ENCODE data around the gene STAT3.
"Not testable (repeated sequence)": the region's sequence is repeated elsewhere in the genome, so short reads cannot be mapped to it uniquely, and the experiment has no call there.

The STAT3 gene

DNA sequence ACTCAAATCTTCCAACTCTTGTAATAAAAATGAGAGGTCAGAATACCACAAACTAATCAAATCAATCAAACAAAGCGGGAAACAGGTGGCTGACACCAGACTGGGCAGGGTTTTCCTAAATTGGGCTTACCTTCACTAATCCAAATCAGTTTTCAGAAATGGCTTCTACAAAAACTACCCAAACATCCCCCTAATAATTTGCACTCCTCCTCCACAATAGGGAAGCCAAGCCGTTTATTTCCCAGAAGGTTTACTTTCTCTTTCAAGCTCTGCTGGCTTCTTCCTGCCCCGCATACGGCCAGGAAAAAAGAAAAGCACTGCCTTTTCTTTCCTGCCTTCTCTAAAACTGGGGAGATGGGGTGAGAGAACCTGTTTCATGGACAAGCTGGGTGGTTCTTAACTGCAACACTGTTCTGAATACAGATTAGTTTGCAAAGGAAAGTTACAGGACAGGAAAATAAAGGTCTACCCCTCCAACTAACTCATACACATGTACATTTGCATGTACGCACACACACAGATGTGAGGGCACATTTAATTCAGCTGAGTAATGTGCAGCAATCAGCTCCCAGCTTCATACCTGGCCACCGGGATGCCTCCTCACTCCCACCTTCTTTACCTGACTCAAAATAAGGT is 9.2 kb downstream of the STAT3 start:
- DNase-seq = no peak

- DNase-seq = no peak
Observed at GRCh38 chr17:42378359-42378958, 9.8 kb downstream of the STAT3 start.

GRCh38 chr17:42373896-42374295 is 14.3 kb downstream of the STAT3 start:
- DNase-seq = no peak

DNA sequence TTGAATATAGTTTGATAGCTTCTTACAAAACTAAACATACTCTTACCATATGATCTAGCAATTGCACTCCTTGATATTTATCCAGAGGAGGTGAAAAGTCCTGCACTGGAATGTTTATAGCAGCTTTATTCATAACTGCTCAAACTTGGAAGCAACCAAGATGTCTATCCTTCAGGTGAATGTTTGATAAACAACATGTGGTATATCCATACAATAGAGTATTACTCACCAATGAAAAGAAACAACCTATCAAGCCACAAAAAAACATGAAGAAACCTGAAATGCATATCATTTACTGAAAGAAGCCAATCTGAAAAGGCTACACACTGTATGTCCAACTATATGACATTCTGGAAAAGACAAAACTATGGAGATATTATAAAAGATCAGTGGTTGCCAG is 16.1 kb downstream of the STAT3 start:
- DNase-seq = no peak

- DNase-seq = not testable (repeated sequence)
Observed at GRCh38 chr17:42368797-42369561, 19.3 kb downstream of the STAT3 start.

GRCh38 chr17:42368310-42368709 is 19.9 kb downstream of the STAT3 start:
- not testable (repeated sequence) for DNase-seq

- not testable (repeated sequence) for DNase-seq
Observed at GRCh38 chr17:42366176-42367023, 21.8 kb downstream of the STAT3 start.

DNA sequence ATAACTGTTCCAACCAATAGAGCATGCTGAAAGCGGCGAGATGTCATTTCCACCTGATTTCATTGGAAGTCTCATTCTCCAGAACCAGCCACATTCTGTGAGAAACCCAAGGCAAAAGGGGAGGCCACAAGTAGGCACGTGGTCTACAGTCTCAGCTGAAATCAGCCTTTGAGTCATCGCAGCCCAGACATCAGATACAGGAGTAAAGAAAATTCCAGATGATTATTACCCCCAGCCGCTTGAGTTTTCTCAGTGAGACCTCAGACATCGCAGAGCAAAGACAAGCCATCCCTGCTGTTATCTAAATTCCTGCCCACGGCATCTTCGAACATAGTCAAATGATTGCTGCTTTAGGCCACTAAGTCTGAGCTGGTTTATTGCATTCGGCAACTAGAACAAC is 23.1 kb downstream of the STAT3 start:
- no peak for DNase-seq

DNA sequence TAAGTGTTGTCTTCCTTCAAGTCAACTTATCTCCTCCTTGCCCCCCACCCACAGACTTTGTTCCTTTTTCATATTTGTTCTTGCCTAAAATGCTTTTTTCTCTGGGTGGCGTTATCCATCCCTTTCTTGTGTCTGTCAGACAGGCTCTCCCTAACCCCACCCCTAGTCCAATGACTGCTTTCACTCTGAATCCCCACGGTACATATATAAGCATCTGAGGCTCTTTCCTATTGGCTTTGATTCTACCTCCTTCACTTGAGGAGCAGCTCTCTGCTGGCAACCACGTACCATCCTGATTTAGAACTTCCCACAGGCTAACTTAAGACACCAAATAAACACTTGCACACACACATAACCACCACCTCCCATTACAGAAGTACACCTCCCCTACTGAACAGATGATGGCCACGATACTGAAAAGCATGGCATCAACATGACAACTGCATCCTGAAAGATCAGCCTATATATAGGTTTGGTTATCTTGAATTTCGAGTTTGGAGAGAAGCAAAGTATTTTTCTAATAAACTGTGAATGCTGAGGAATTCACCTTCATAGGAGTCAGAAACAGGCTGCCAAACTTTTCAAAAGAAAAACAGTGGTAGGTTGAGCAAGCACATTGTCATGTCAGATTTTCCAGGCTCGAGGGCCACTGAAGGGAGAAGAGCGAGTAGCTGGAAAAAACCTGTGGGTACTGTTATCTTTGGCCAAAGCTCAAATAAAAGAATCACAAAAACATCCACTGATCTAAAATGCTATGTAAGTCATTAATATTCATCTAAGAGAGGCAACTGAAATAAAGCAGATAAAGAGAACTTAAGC is 24.3 kb downstream of the STAT3 start:
- DNase-seq = no peak

- no peak for DNase-seq
Observed at GRCh38 chr17:42363231-42363630, 25.0 kb downstream of the STAT3 start.

GRCh38 chr17:42362245-42362961 is 25.8 kb downstream of the STAT3 start:
- no peak for DNase-seq

GRCh38 chr17:42361781-42362186 is 26.5 kb downstream of the STAT3 start:
- no peak for DNase-seq

GRCh38 chr17:42360388-42360787 is 27.9 kb downstream of the STAT3 start:
- DNase-seq = not testable (repeated sequence)

- no peak for DNase-seq
Observed at GRCh38 chr17:42359133-42359532, 29.1 kb downstream of the STAT3 start.

GRCh38 chr17:42358434-42358833 is 29.8 kb downstream of the STAT3 start:
- DNase-seq = no peak

DNA sequence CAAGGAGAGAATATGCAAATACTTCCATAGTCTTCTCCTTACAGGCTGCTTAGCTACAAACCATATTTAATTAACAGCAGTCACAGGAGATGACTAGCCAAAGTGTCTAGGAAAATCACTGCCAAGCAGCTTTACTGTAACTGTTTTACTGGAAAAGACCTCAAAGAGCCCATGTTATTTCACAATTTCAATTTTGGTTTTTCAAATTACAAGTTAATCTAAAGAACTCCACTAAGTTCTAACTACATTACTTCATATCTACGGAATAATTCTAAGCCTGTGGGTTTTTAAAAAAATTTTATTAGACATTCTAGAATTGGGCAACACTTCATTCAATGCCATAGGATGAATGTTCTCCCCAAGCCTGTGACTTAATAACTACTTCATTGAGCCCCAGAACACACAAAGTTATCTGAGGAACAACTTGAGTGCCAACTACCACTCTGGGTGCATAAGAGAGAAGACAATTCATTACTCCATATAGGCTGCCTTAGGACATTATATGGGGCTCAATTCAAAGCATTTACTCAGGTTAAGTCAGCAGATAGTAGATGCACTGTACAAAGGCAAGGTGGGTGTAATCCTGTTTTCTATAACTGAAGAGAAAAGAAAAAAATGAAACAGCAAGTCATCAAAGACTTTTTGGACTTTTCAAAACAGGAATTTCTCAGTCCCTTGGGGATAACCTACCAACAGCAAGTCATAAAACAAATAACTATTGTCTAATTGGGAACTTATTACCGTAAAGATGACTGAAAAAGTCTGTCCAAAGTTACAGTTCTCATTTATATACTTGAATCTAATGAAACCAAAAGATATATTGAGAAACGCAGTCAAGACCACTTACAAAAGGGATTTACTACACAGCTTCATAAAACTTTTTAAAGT is 33.0 kb downstream of the STAT3 start:
- DNase-seq = no peak

- DNase-seq = no peak
Observed at GRCh38 chr17:42348104-42348503, 40.1 kb downstream of the STAT3 start.

GRCh38 chr17:42347606-42348005 is 40.6 kb downstream of the STAT3 start:
- no peak for DNase-seq

GRCh38 chr17:42347198-42347597 is 41.0 kb downstream of the STAT3 start:
- DNase-seq = no peak

DNA sequence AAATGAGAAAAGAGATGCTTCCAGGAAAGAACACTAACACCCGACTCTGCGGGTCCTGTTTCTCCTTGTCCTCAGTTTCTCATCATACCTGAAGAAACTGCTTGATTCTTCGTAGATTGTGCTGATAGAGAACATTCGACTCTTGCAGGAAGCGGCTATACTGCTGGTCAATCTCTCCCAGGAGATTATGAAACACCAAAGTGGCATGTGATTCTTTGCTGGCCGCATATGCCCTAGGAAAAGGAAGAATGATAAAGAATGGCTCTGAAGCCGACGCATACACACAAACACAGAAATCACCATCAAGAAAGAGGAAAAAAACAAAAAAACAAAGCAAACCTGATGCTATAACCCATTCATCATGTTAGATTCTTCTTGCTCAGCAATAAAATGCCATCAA is 41.8 kb downstream of the STAT3 start:
- no peak for DNase-seq
